GM10266 (cell line): ENCODE data around the gene TNFRSF4.

Source experiments
- DNase-seq: peaks from one replicate; pipeline ENCODE4 v3.0.0; 2012; ENCODE audit errors: extremely low spot score
- TF ChIP-seq, protein P1 (sequence below): IDR thresholded peaks from 2 replicates; pipeline ENCODE4 v1.5.1; 2012; ENCODE audit warnings: mild to moderate bottlenecking, low read depth; ENCODE audit not compliant: control insufficient read depth, insufficient read depth; ENCODE audit errors: missing control alignments

The TNFRSF4 gene

DNA sequence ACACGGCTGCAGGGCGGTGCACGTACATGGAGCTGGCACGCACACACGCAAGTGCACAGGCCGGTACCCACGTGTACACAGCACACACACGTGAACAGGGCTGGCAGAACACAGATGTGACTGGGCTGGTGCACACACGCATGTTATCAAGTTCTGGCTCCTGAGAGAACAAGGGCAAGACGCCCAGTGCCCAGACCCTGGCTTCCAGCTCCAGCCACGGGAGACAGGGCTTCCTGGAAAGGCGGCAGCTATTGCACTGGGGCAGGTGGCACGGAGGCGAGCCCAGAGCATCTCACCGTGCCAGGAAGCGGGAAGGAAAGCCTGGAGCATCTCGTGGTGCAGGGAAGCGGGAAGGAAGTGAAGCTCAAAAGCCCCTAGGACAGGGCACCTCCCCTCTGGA lies 12.0 kb upstream of the TNFRSF4 start:
- DNase-seq: no peak
- TF ChIP-seq, protein P1, sequence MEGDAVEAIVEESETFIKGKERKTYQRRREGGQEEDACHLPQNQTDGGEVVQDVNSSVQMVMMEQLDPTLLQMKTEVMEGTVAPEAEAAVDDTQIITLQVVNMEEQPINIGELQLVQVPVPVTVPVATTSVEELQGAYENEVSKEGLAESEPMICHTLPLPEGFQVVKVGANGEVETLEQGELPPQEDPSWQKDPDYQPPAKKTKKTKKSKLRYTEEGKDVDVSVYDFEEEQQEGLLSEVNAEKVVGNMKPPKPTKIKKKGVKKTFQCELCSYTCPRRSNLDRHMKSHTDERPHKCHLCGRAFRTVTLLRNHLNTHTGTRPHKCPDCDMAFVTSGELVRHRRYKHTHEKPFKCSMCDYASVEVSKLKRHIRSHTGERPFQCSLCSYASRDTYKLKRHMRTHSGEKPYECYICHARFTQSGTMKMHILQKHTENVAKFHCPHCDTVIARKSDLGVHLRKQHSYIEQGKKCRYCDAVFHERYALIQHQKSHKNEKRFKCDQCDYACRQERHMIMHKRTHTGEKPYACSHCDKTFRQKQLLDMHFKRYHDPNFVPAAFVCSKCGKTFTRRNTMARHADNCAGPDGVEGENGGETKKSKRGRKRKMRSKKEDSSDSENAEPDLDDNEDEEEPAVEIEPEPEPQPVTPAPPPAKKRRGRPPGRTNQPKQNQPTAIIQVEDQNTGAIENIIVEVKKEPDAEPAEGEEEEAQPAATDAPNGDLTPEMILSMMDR: no peak

DNA sequence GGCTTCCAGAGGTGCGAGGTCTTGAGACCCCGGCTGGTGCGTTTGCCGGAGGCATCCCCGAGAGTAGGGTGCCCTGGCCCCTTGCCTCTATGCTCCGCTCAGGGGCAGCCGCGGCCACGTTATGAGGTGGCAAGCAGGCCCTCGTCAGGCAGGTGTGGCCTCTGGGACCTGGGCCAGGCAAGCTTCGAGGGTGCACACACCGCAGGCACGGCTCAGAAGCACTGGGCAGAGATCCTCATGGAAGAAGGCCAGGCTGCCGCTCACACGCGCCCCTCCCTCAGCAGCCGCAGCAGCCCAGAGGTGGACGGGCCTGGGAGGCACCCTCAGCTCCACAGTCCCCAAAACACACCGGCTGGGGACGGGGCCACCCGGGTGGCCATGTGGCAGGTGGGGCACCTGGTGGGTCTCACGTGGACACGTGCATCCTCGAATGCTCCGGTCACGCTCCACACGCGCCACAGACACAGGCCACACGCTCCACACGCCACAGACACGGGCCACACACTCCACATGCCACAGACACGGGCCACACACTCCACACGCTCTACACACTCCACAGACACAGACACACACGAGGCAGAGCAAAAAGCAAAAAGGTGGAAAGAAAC lies 11.4 kb upstream of the TNFRSF4 start:
- TF ChIP-seq, protein P1: no peak
- DNase-seq: no peak

DNA sequence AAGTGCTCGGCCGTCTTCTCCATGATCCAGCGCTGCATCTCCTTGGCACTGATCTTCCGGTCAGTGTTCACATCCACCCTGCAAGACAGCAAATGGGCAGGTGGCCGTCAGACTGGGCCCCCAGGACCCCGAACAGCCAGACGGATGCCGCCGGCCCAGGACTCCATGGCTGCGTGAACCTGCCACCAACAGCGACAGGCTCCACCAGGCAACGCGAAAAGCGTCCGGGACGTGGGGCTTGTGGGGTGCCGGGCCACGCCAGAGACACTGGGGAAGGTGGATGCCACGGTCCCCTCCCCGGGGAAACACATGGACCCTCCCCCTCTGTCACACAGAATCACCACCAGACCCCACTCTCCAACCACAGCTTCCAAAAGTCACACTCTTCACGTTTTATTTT lies 9.9 kb upstream of the TNFRSF4 start:
- DNase-seq: no peak
- TF ChIP-seq, protein P1: no peak

GRCh38 chr1:1223321-1223720 lies 9.4 kb upstream of the TNFRSF4 start:
- no peak for DNase-seq
- TF ChIP-seq, protein P1: no peak

- no peak for DNase-seq
- TF ChIP-seq, protein P1: no peak
Measured at GRCh38 chr1:1222575-1223225, 8.7 kb upstream of the TNFRSF4 start.

GRCh38 chr1:1221887-1222574 lies 8.1 kb upstream of the TNFRSF4 start:
- TF ChIP-seq, protein P1: no peak
- no peak for DNase-seq

DNA sequence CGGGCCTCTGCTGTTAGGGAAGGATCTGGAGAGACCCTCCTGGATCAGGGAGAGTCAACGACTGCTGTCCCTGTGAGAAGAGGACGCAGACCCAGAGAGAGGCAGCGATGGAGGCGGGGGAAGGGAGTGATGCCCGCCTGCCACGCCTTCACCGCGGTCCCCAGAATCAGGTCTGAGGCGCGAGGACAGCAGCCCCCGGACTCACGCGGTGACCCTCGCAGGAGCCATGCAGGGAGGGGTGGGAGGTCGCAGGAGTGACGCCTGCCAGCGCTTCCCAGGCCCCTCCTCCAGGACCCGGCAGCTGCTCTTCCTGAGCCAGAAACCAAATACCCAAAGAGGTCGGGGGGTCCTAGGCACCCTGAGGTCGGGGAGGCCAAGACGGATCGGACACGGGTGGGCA lies 6.2 kb upstream of the TNFRSF4 start:
- no peak for DNase-seq
- TF ChIP-seq, protein P1: no peak
